DND-41 (cell line): ENCODE measurements around the gene THBS3.
A peak's percentile ranks its signal among the peaks of the same experiment; 100 is the strongest.

Experiments used
- ATAC-seq: fragments of 200-7000 bp; cut with Tn5 transposase; 3 replicates; pipeline ENCODE4 v1.9.1; 2021; ENCODE audit warnings: low read depth; ENCODE audit not compliant: insufficient read depth
- DNase-seq: peaks from one replicate; pipeline ENCODE4 v3.0.0-alpha.2; 2020
- H2AFZ ChIP-seq: 2 replicates; pipeline ENCODE4 v1.6.0; 2012; ENCODE audit warnings: low read depth, low read length
- H3K27ac ChIP-seq: 2 replicates; pipeline ENCODE4 v1.5.1; 2012; ENCODE audit warnings: low read length, inconsistent platforms
- H3K27me3 ChIP-seq: fragments of 200-600 bp; sonication (generic); 2 replicates; pipeline ENCODE4 v1.6.0; 2012; ENCODE audit warnings: low read length, mild to moderate bottlenecking, inconsistent platforms; ENCODE audit not compliant: insufficient read depth, poor library complexity
- H3K36me3 ChIP-seq: 2 replicates; pipeline ENCODE4 v1.5.1; 2012; ENCODE audit warnings: low read length, inconsistent platforms; ENCODE audit not compliant: insufficient read depth
- H3K4me1 ChIP-seq: 2 replicates; pipeline ENCODE4 v1.5.1; 2012; ENCODE audit warnings: mild to moderate bottlenecking, low read length; ENCODE audit not compliant: insufficient read depth
- H3K4me2 ChIP-seq: 2 replicates; pipeline ENCODE4 v1.6.0; 2012; ENCODE audit warnings: mild to moderate bottlenecking, moderate library complexity, low read length, inconsistent platforms; ENCODE audit not compliant: insufficient read depth
- H3K4me3 ChIP-seq, 2 experiments: fragments of 200-600 bp in 1 of 2; shearing (Covaris generic) in 1 of 2; 2 replicates each; pipeline ENCODE4 v1.5.1; 2012 to 2016; ENCODE audit warnings: inconsistent platforms in 2 of 2, low read length in 2 of 2, mild to moderate bottlenecking in 2 of 2, low read depth in 1 of 2, moderate library complexity in 1 of 2
- H3K79me2 ChIP-seq: 2 replicates; pipeline ENCODE4 v1.6.0; 2012; ENCODE audit warnings: low read length, inconsistent platforms; ENCODE audit not compliant: insufficient read depth
- H3K9ac ChIP-seq: 2 replicates; pipeline ENCODE4 v1.6.0; 2012; ENCODE audit warnings: low read depth, mild to moderate bottlenecking, inconsistent platforms, low read length, moderate library complexity
- H3K9me3 ChIP-seq: 2 replicates; pipeline ENCODE4 v1.5.1; 2012; ENCODE audit warnings: low read length, moderate library complexity, mild to moderate bottlenecking, inconsistent platforms; ENCODE audit not compliant: insufficient read depth, severe bottlenecking
- H4K20me1 ChIP-seq: 2 replicates; pipeline ENCODE4 v1.6.0; 2012; ENCODE audit warnings: low read length; ENCODE audit not compliant: insufficient read depth
- CTCF ChIP-seq: IDR thresholded peaks from 2 replicates; pipeline ENCODE4 v1.5.1; 2012; ENCODE audit warnings: borderline replicate concordance, low read length, moderate library complexity, mild to moderate bottlenecking; ENCODE audit not compliant: poor library complexity, severe bottlenecking; ENCODE audit errors: extremely low read depth
- EZH2 ChIP-seq: IDR thresholded peaks from 3 replicates; pipeline ENCODE4 v1.6.1; 2012; ENCODE audit warnings: borderline replicate concordance, low read depth, mild to moderate bottlenecking, moderate library complexity, low read length, inconsistent platforms; ENCODE audit not compliant: severe bottlenecking

The THBS3 gene

GRCh38 chr1:155210314-155211104, 2.8 kb upstream of the THBS3 start:
- Histone ChIP-seq H3K9ac (peak overlapping the region; percentile 75; the same call in 1 of the 2 replicates), H3K36me3 (peaks cover 18% of the 10 kb centered on the region), H3K4me3 (peak overlapping the region in 1 of 2 experiments; percentile 88; a peak in 1 of 4 replicates), H3K4me2 (peak overlapping the region; percentile 86), H2AFZ (no peak overlapping the region), H3K27me3 (no peaks in the 10 kb centered on the region), H3K4me1 (peaks cover 33% of the 10 kb centered on the region), H3K27ac (no peak overlapping the region), H4K20me1 (no peaks in the 10 kb centered on the region), H3K9me3 (no peaks in the 10 kb centered on the region), H3K79me2 (peaks cover 17% of the 10 kb centered on the region)
- no peak for TF ChIP-seq CTCF
- DNase-seq (no peak), ATAC-seq (no peak)

GRCh38 chr1:155209312-155209721, 1.6 kb upstream of the THBS3 start:
- H3K27ac ChIP-seq = peak overlapping the region; percentile 81
- peaks cover 17% of the 10 kb centered on the region for H3K79me2 ChIP-seq
- peak overlapping the region; percentile 92 for H2AFZ ChIP-seq
- no peak for TF ChIP-seq EZH2
- TF ChIP-seq CTCF = peak; percentile 1
- no peaks in the 10 kb centered on the region for H3K27me3 ChIP-seq
- peak overlapping the region; percentile 75 for H3K9ac ChIP-seq
- no peaks in the 10 kb centered on the region for H4K20me1 ChIP-seq
- H3K4me1 ChIP-seq = peaks cover 33% of the 10 kb centered on the region
- DNase-seq = no peak
- H3K4me3 ChIP-seq = peak overlapping the region; percentile 77 to 88
- H3K4me2 ChIP-seq = peak overlapping the region; percentile 86
- ATAC-seq = no peak
- no peaks in the 10 kb centered on the region for H3K9me3 ChIP-seq
- peaks cover 10% of the 10 kb centered on the region for H3K36me3 ChIP-seq

GRCh38 chr1:155208541-155209311, 1.0 kb upstream of the THBS3 start, which contains the start of gene MTX1:
TSS of gene MTX1 (plus strand) at chr1:155208695. CDS start at chr1:155208805, 110 bp downstream.
- ATAC-seq (peak; percentile 91), DNase-seq (peak; percentile 91)
- H3K79me2 ChIP-seq = peaks cover 17% of the 10 kb centered on the region
- H3K4me2 ChIP-seq = peak within 1 kb of the TSS; percentile 86
- H3K9me3 ChIP-seq = no peaks in the 10 kb centered on the region
- H3K4me1 ChIP-seq = peaks cover 33% of the 10 kb centered on the region
- H2AFZ ChIP-seq = peak within 1 kb of the TSS; percentile 92
- no peaks in the 10 kb centered on the region for H4K20me1 ChIP-seq
- peak within 1 kb of the TSS; percentile 75 for H3K9ac ChIP-seq
- no peaks in the 10 kb centered on the region for H3K27me3 ChIP-seq
- TF ChIP-seq EZH2 (no peak), CTCF (peak; percentile 0)
- peak within 1 kb of the TSS; percentile 81 for H3K27ac ChIP-seq
- H3K4me3 ChIP-seq = peak within 1 kb of the TSS; percentile 77 to 88
- peaks cover 10% of the 10 kb centered on the region for H3K36me3 ChIP-seq
